Measurements from ENCODE around the gene TMA7. TPM values are rescaled to one million over a fixed set of nuclear protein-coding genes. Genes with fewer than 3 reads are reported as not detected.

The TMA7 gene
- total RNA-seq, 2 experiments from 2014 or later = 250 to 313 TPM

DNA sequence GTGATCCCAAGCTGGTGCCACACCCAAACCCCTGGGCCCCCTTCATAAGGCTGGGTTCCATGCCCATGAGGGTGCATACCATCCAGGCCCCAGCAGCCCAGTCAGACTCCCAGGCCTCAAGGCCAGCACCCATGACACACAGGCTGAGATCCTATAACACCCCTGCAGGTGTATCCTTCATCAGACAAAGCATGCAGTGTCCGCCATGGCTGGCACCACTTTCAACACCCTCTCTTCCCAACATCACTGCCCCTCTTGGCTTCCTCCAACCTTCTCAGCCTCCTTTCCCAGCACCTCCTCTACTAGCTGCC is 3.6 kb upstream of the TMA7 start:
- no peak overlapping the region for H3K4me3 ChIP-seq (ENCODE audit: low read depth, low read length, poor library complexity, severe bottlenecking)
- H3K9me2 ChIP-seq (ENCODE audit: insufficient read depth, low read length) = no peaks in the 10 kb centered on the region
- TF ChIP-seq EZH2phosphoT487 (IDR thresholded peaks at IDR 0.05; ENCODE audit: borderline replicate concordance, low read depth, low read length) = no peak
- ChIA-PET POLR2A (interaction anchor here (0.6 to 1.5 kb wide), 6 partner anchors 9 to 246 kb away, joined by 3 to 6 read pairs (median 3); partner anchors contain the start of gene ATRIP), CTCF (ENCODE audit: unreplicated experiment) (interaction anchor here (0.5 to 1.9 kb wide), 36 partner anchors 10 to 915 kb away, joined by 3 to 31 read pairs (median 3); partner anchors contain the start of genes ATRIP, CELSR3, PFKFB4 and ZNF589)
- peak; percentile 26 for DNase-seq (ENCODE audit: low spot score)
- peak overlapping the region; percentile 74 for H3K4me2 ChIP-seq (ENCODE audit: low read length)
- peak overlapping the region; percentile 41 for H3K27ac ChIP-seq (ENCODE audit: low read depth, low read length, poor library complexity, severe bottlenecking)
- H3K79me2 ChIP-seq (ENCODE audit: insufficient read depth, low read depth, low read length) = peaks cover 25% of the 10 kb centered on the region
- intact Hi-C loops (cut with micrococcal nuclease; ENCODE audit: unreplicated experiment) = loop anchor here (1.0 to 10.0 kb wide), 6 partner anchors 35 to 242 kb away; partner anchors contain the start of gene NME6
- peaks cover 41% of the 10 kb centered on the region for H3K36me3 ChIP-seq (ENCODE audit: insufficient read depth, low read length)
- H3K9me3 ChIP-seq (ENCODE audit: low read length) = no peaks in the 10 kb centered on the region
- H4K20me1 ChIP-seq (ENCODE audit: insufficient read depth, low read length) = peaks cover 9% of the 10 kb centered on the region
- peaks cover 43% of the 10 kb centered on the region for H3K4me1 ChIP-seq (ENCODE audit: insufficient read depth, low read length, poor library complexity, severe bottlenecking)
- BruUV-seq (replicated peaks) = no TSS peak
- H2AFZ ChIP-seq (ENCODE audit: low read length) = no peak overlapping the region; the same call in 1 of the 2 replicates

DNA sequence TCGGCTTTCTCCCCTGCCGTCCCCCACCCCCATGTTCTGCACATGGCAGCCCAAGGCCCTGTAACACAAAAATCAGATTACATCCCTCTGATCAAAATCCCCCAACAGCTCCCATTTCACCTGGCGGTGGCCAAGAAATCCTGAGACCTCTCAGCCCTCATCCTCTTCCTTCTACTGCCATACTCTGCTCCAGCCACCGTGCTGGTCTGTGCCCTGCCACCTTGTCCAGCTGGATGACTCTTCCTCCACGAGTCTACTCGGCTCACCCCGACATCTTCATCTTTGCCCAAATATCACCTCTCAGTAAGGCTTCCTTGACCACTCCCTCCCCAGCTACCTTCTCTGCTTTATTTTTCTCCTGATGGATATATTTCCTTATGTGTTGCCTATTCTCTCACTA is 3.2 kb upstream of the TMA7 start:
- Histone ChIP-seq H3K4me2 (ENCODE audit: low read length) (peak overlapping the region; percentile 74; the same call in 1 of the 2 replicates), H4K20me1 (ENCODE audit: insufficient read depth, low read length) (peaks cover 13% of the 10 kb centered on the region), H3K4me3 (ENCODE audit: low read depth, low read length, poor library complexity, severe bottlenecking) (no peak overlapping the region), H3K9me3 (ENCODE audit: low read length) (no peaks in the 10 kb centered on the region), H3K4me1 (ENCODE audit: insufficient read depth, low read length, poor library complexity, severe bottlenecking) (peaks cover 47% of the 10 kb centered on the region), H3K27ac (ENCODE audit: low read depth, low read length, poor library complexity, severe bottlenecking) (peak overlapping the region; percentile 41), H3K79me2 (ENCODE audit: insufficient read depth, low read depth, low read length) (peaks cover 29% of the 10 kb centered on the region), H3K36me3 (ENCODE audit: insufficient read depth, low read length) (peaks cover 41% of the 10 kb centered on the region), H2AFZ (ENCODE audit: low read length) (no peak overlapping the region; the same call in 1 of the 2 replicates), H3K9me2 (ENCODE audit: insufficient read depth, low read length) (no peaks in the 10 kb centered on the region)
- intact Hi-C loops (cut with micrococcal nuclease; ENCODE audit: unreplicated experiment) = loop anchor here (1.0 to 10.0 kb wide), 6 partner anchors 36 to 243 kb away; partner anchors contain the start of gene NME6
- no peak for TF ChIP-seq EZH2phosphoT487 (IDR thresholded peaks at IDR 0.05; ENCODE audit: borderline replicate concordance, low read depth, low read length)
- TF ChIP-seq, protein P1, sequence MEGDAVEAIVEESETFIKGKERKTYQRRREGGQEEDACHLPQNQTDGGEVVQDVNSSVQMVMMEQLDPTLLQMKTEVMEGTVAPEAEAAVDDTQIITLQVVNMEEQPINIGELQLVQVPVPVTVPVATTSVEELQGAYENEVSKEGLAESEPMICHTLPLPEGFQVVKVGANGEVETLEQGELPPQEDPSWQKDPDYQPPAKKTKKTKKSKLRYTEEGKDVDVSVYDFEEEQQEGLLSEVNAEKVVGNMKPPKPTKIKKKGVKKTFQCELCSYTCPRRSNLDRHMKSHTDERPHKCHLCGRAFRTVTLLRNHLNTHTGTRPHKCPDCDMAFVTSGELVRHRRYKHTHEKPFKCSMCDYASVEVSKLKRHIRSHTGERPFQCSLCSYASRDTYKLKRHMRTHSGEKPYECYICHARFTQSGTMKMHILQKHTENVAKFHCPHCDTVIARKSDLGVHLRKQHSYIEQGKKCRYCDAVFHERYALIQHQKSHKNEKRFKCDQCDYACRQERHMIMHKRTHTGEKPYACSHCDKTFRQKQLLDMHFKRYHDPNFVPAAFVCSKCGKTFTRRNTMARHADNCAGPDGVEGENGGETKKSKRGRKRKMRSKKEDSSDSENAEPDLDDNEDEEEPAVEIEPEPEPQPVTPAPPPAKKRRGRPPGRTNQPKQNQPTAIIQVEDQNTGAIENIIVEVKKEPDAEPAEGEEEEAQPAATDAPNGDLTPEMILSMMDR (conservative IDR thresholded peaks at IDR 0.05; ENCODE audit: low read length) = no peak
- no peak for DNase-seq (ENCODE audit: low spot score)
- POLR2A ChIA-PET = interaction anchor here (0.9 to 1.5 kb wide), 3 partner anchors 10 to 246 kb away, joined by 3 to 6 read pairs (median 3); partner anchors contain the start of gene ATRIP
- CTCF ChIA-PET (ENCODE audit: unreplicated experiment) = interaction anchor here (0.7 to 1.9 kb wide), 13 partner anchors 9 to 242 kb away, joined by 3 to 31 read pairs (median 6); partner anchors contain the start of genes ATRIP, CELSR3 and ZNF589
- no TSS peak for BruUV-seq (replicated peaks)

DNA sequence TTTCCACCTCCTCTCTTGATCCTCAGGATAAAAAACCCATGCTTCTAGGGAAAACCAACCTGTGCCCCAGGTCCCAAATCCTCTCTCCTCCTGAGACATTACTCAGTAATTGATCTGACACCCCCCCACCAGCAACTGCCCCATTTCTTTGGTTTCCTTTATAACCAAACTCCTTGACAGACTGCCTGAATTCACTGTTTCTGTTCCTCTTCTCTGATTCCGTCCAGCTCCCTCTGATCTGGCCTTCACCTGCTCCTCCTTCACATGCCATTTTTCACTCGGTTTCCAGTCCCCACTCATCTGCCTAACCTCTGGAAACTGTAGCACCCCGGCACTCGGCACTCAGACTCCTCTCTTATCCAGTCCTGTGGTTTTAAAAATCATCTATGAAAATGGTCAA is 2.2 kb upstream of the TMA7 start:
- CTCF ChIA-PET (ENCODE audit: unreplicated experiment) = interaction anchor here (1.0 kb wide), 1 partner anchor 8 kb away, joined by 3 read pairs; no protein-coding TSS in a partner anchor
- POLR2A ChIA-PET = no interaction called here
- Histone ChIP-seq H3K9me3 (ENCODE audit: low read length) (no peaks in the 10 kb centered on the region), H3K4me3 (ENCODE audit: low read depth, low read length, poor library complexity, severe bottlenecking) (no peak overlapping the region), H3K27ac (ENCODE audit: low read depth, low read length, poor library complexity, severe bottlenecking) (peak overlapping the region; percentile 27), H3K4me1 (ENCODE audit: insufficient read depth, low read length, poor library complexity, severe bottlenecking) (peaks cover 50% of the 10 kb centered on the region), H3K4me2 (ENCODE audit: low read length) (peak overlapping the region; percentile 74), H2AFZ (ENCODE audit: low read length) (no peak overlapping the region), H3K9me2 (ENCODE audit: insufficient read depth, low read length) (no peaks in the 10 kb centered on the region), H4K20me1 (ENCODE audit: insufficient read depth, low read length) (peaks cover 17% of the 10 kb centered on the region), H3K79me2 (ENCODE audit: insufficient read depth, low read depth, low read length) (peaks cover 38% of the 10 kb centered on the region), H3K36me3 (ENCODE audit: insufficient read depth, low read length) (peaks cover 39% of the 10 kb centered on the region)
- TF ChIP-seq EZH2phosphoT487 (IDR thresholded peaks at IDR 0.05; ENCODE audit: borderline replicate concordance, low read depth, low read length) = no peak
- TF ChIP-seq, protein P1 (conservative IDR thresholded peaks at IDR 0.05; ENCODE audit: low read length) = no peak
- intact Hi-C loops (cut with micrococcal nuclease; ENCODE audit: unreplicated experiment) = loop anchor here (2.0 to 10.0 kb wide), 2 partner anchors 69 to 133 kb away; partner anchors contain the start of gene NME6
- BruUV-seq (replicated peaks) = no TSS peak
- DNase-seq (ENCODE audit: low spot score) = peak; percentile 23
